Measurements from ENCODE around the gene SETBP1.

DNA sequence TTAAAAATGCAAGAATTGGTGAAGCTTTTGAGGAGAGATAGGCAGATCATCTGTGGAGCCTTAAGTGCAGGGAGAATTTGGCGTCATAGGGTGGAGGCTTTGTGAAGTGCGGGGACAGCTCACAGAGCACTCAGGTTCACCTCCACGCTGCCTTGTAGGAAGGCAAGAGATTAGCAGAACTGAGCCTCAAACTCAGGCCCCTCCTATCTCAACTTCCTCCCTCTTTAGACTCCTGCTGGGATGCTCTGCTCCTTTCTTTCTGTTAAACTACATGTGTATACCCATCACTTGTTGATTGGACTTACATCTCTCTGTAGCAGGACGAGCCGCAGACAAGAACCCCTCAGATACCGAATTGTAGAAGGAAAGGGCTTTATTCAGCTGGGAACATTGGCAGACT lies 422.2 kb downstream of the SETBP1 start:
- TF ChIP-seq CBX2 (IDR thresholded peaks at IDR 0.05; ENCODE audit: low read depth, low read length): no peak
- no peak for TF ChIP-seq CBX2 (CRISPR knock-in tag; IDR thresholded peaks at IDR 0.05; ENCODE audit: low read depth)
- TF ChIP-seq, protein P1, sequence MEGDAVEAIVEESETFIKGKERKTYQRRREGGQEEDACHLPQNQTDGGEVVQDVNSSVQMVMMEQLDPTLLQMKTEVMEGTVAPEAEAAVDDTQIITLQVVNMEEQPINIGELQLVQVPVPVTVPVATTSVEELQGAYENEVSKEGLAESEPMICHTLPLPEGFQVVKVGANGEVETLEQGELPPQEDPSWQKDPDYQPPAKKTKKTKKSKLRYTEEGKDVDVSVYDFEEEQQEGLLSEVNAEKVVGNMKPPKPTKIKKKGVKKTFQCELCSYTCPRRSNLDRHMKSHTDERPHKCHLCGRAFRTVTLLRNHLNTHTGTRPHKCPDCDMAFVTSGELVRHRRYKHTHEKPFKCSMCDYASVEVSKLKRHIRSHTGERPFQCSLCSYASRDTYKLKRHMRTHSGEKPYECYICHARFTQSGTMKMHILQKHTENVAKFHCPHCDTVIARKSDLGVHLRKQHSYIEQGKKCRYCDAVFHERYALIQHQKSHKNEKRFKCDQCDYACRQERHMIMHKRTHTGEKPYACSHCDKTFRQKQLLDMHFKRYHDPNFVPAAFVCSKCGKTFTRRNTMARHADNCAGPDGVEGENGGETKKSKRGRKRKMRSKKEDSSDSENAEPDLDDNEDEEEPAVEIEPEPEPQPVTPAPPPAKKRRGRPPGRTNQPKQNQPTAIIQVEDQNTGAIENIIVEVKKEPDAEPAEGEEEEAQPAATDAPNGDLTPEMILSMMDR (CRISPR knock-in tag; IDR thresholded peaks at IDR 0.05): no peak
- TF ChIP-seq POLR2A (IDR thresholded peaks at IDR 0.05; ENCODE audit: insufficient read depth in 1 of 2, low read depth in 2 of 2, low read length in 2 of 2): no peak
- TF ChIP-seq, protein P2, sequence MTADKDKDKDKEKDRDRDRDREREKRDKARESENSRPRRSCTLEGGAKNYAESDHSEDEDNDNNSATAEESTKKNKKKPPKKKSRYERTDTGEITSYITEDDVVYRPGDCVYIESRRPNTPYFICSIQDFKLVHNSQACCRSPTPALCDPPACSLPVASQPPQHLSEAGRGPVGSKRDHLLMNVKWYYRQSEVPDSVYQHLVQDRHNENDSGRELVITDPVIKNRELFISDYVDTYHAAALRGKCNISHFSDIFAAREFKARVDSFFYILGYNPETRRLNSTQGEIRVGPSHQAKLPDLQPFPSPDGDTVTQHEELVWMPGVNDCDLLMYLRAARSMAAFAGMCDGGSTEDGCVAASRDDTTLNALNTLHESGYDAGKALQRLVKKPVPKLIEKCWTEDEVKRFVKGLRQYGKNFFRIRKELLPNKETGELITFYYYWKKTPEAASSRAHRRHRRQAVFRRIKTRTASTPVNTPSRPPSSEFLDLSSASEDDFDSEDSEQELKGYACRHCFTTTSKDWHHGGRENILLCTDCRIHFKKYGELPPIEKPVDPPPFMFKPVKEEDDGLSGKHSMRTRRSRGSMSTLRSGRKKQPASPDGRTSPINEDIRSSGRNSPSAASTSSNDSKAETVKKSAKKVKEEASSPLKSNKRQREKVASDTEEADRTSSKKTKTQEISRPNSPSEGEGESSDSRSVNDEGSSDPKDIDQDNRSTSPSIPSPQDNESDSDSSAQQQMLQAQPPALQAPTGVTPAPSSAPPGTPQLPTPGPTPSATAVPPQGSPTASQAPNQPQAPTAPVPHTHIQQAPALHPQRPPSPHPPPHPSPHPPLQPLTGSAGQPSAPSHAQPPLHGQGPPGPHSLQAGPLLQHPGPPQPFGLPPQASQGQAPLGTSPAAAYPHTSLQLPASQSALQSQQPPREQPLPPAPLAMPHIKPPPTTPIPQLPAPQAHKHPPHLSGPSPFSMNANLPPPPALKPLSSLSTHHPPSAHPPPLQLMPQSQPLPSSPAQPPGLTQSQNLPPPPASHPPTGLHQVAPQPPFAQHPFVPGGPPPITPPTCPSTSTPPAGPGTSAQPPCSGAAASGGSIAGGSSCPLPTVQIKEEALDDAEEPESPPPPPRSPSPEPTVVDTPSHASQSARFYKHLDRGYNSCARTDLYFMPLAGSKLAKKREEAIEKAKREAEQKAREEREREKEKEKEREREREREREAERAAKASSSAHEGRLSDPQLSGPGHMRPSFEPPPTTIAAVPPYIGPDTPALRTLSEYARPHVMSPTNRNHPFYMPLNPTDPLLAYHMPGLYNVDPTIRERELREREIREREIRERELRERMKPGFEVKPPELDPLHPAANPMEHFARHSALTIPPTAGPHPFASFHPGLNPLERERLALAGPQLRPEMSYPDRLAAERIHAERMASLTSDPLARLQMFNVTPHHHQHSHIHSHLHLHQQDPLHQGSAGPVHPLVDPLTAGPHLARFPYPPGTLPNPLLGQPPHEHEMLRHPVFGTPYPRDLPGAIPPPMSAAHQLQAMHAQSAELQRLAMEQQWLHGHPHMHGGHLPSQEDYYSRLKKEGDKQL (CRISPR knock-in tag; IDR thresholded peaks at IDR 0.05; ENCODE audit: low read depth): no peak
- TF ChIP-seq GABPA (IDR thresholded peaks at IDR 0.05; ENCODE audit: low read depth, low read length): no peak
- no peak for TF ChIP-seq GABPA (CRISPR knock-in tag; IDR thresholded peaks at IDR 0.05; ENCODE audit: low read depth)
- no peak for TF ChIP-seq NR3C1 (CRISPR knock-in tag; IDR thresholded peaks at IDR 0.05)
- TF ChIP-seq KLF16 (CRISPR knock-in tag; IDR thresholded peaks at IDR 0.05): no peak
- TF ChIP-seq, protein P3, sequence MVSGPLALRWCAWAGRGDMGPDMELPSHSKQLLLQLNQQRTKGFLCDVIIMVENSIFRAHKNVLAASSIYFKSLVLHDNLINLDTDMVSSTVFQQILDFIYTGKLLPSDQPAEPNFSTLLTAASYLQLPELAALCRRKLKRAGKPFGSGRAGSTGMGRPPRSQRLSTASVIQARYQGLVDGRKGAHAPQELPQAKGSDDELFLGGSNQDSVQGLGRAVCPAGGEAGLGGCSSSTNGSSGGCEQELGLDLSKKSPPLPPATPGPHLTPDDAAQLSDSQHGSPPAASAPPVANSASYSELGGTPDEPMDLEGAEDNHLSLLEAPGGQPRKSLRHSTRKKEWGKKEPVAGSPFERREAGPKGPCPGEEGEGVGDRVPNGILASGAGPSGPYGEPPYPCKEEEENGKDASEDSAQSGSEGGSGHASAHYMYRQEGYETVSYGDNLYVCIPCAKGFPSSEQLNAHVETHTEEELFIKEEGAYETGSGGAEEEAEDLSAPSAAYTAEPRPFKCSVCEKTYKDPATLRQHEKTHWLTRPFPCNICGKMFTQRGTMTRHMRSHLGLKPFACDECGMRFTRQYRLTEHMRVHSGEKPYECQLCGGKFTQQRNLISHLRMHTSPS (CRISPR knock-in tag; IDR thresholded peaks at IDR 0.05; ENCODE audit: low read depth): no peak
